Activated CD8-positive, alpha-beta T cell treated with anti-CD3 and anti-CD28 coated beads for 36 hours (primary cell): ENCODE results near the gene MAP3K4. TPM values are rescaled to one million over a fixed set of nuclear protein-coding genes. Genes with fewer than 3 reads are reported as not detected.

Experiments
- ATAC-seq: fragments of 200-7000 bp; cut with Tn5 transposase; one replicate; pipeline ENCODE4 v1.10.0; 2021; ENCODE audit warnings: mild to moderate bottlenecking, moderate library complexity
- CTCF ChIA-PET: fragments of 350-600 bp; sonication (Branson Sonifier 250); formaldehyde crosslinking; loops from one replicate; lab custom pipeline; 2021; ENCODE audit warnings: antibody characterized with exemption; lab: Charles Lee
- POLR2A ChIA-PET: fragments of 350-600 bp; sonication (Branson Sonifier 250); formaldehyde crosslinking; loops from one replicate; lab custom pipeline; 2021; ENCODE audit warnings: antibody characterized with exemption; lab: Charles Lee
- DNase-seq: peaks from one replicate; pipeline ENCODE4 v3.0.0-alpha.2; 2020
- H3K27ac Mint-ChIP-seq: one replicate; pipeline ENCODE4 v1.8.0; 2021; ENCODE audit warnings: mild to moderate bottlenecking, mixed read lengths
- H3K27me3 Mint-ChIP-seq: one replicate; pipeline ENCODE4 v1.8.0; 2021; ENCODE audit warnings: mixed read lengths
- H3K36me3 Mint-ChIP-seq: one replicate; pipeline ENCODE4 v1.8.0; 2021; ENCODE audit warnings: low read depth, mixed read lengths
- H3K4me1 Mint-ChIP-seq: one replicate; pipeline ENCODE4 v1.8.0; 2021; ENCODE audit warnings: low read depth, mixed read lengths
- H3K4me3 Mint-ChIP-seq: one replicate; pipeline ENCODE4 v1.8.0; 2021; ENCODE audit warnings: mild to moderate bottlenecking, moderate library complexity, mixed read lengths
- H3K9me3 Mint-ChIP-seq: one replicate; pipeline ENCODE4 v1.8.0; 2021; ENCODE audit warnings: mixed read lengths
- intact Hi-C: fragments of 100-400 bp; cut with micrococcal nuclease; formaldehyde crosslinking; loops from one replicate; pipeline ENCODE4 v1.10.0; 2022
- total RNA-seq, 2 experiments: library from RNA; stranded (reverse); gene quantifications; one replicate each; pipeline ENCODE4 v1.2.3, GENCODE V29; 2021
- TF ChIP-seq, protein P1 (sequence below): fragments of 200-600 bp; IDR thresholded peaks from one replicate; pipeline ENCODE4 v1.8.0; 2022; ENCODE audit warnings: antibody characterized with exemption, mild to moderate bottlenecking

MAP3K4 gene
- total RNA-seq, 2 experiments from 2014 or later, result 31.3 to 48.7 TPM

DNA sequence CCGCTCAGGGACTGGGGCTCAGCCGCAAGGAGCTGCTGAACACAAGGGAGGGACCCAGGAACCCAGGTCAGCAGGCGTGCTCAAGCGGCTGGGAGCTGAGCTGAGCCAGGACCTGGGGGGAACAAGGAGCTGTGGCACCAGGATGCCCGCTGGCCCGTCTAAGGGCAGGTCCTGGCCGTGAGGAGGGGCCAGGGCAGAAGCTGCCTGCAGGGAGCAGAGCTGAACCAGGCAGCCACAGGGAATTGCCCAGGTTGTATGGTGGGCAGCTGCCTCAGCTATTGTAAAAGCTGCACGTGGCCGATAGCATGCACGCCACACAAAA is 148.9 kb downstream of the MAP3K4 start:
- no peaks in the 10 kb centered on the region for H3K27me3 Mint-ChIP-seq
- DNase-seq (no peak), ATAC-seq (no peak)
- H3K4me3 Mint-ChIP-seq, result no peak overlapping the region
- H3K27ac Mint-ChIP-seq, result no peak overlapping the region
- TF ChIP-seq, protein P1, sequence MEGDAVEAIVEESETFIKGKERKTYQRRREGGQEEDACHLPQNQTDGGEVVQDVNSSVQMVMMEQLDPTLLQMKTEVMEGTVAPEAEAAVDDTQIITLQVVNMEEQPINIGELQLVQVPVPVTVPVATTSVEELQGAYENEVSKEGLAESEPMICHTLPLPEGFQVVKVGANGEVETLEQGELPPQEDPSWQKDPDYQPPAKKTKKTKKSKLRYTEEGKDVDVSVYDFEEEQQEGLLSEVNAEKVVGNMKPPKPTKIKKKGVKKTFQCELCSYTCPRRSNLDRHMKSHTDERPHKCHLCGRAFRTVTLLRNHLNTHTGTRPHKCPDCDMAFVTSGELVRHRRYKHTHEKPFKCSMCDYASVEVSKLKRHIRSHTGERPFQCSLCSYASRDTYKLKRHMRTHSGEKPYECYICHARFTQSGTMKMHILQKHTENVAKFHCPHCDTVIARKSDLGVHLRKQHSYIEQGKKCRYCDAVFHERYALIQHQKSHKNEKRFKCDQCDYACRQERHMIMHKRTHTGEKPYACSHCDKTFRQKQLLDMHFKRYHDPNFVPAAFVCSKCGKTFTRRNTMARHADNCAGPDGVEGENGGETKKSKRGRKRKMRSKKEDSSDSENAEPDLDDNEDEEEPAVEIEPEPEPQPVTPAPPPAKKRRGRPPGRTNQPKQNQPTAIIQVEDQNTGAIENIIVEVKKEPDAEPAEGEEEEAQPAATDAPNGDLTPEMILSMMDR, result no peak
- ChIA-PET POLR2A (no interaction called here), CTCF (interaction anchor here (1.1 kb wide), 1 partner anchor 231 kb away, joined by 3 read pairs; no protein-coding TSS in a partner anchor)
- H3K4me1 Mint-ChIP-seq, result no peaks in the 10 kb centered on the region
- intact Hi-C loops, result loop anchor here (5.0 kb wide), 1 partner anchor 232 kb away; no protein-coding TSS in a partner anchor
- H3K36me3 Mint-ChIP-seq, result no peaks in the 10 kb centered on the region
- no peaks in the 10 kb centered on the region for H3K9me3 Mint-ChIP-seq

GRCh38 chr6:161141173-161141572 is 149.6 kb downstream of the MAP3K4 start:
- ChIA-PET POLR2A (no interaction called here), CTCF (interaction anchor here (1.1 kb wide), 1 partner anchor 230 kb away, joined by 3 read pairs; no protein-coding TSS in a partner anchor)
- Mint-ChIP-seq H3K4me1 (no peaks in the 10 kb centered on the region), H3K9me3 (no peaks in the 10 kb centered on the region), H3K27ac (no peak overlapping the region), H3K36me3 (no peaks in the 10 kb centered on the region), H3K4me3 (no peak overlapping the region), H3K27me3 (no peaks in the 10 kb centered on the region)
- ATAC-seq (no peak), DNase-seq (no peak)
- TF ChIP-seq, protein P1, result no peak
- intact Hi-C loops, result loop anchor here (5.0 kb wide), 1 partner anchor 231 kb away; no protein-coding TSS in a partner anchor

DNA sequence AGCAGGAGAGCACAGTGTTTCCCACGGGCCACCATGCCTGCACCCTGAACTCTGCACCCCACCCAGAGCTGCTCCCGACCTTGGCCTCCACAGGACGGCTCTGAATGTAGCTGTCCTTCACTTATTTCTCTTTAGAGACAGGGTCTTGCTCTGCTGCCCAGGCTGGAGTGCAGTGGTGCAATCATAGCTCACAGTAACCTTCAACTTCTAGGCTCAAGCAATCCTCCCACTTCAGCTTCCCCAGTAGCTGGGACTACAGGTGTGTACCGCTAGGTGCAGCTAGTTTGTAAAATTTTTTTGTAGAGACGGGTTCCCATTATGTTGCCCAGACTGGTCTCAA is 151.4 kb downstream of the MAP3K4 start:
- H3K4me1 Mint-ChIP-seq, result no peaks in the 10 kb centered on the region
- DNase-seq (no peak), ATAC-seq (no peak)
- no peaks in the 10 kb centered on the region for H3K27me3 Mint-ChIP-seq
- CTCF ChIA-PET, result interaction anchor here (1.6 kb wide), 1 partner anchor 228 kb away, joined by 4 read pairs; no protein-coding TSS in a partner anchor
- no peaks in the 10 kb centered on the region for H3K9me3 Mint-ChIP-seq
- POLR2A ChIA-PET, result no interaction called here
- intact Hi-C loops, result loop anchor here (5.0 kb wide), 1 partner anchor 229 kb away; no protein-coding TSS in a partner anchor
- H3K27ac Mint-ChIP-seq, result no peak overlapping the region
- H3K36me3 Mint-ChIP-seq, result peaks cover 1% of the 10 kb centered on the region
- no peak overlapping the region for H3K4me3 Mint-ChIP-seq
- TF ChIP-seq, protein P1, result no peak

DNA sequence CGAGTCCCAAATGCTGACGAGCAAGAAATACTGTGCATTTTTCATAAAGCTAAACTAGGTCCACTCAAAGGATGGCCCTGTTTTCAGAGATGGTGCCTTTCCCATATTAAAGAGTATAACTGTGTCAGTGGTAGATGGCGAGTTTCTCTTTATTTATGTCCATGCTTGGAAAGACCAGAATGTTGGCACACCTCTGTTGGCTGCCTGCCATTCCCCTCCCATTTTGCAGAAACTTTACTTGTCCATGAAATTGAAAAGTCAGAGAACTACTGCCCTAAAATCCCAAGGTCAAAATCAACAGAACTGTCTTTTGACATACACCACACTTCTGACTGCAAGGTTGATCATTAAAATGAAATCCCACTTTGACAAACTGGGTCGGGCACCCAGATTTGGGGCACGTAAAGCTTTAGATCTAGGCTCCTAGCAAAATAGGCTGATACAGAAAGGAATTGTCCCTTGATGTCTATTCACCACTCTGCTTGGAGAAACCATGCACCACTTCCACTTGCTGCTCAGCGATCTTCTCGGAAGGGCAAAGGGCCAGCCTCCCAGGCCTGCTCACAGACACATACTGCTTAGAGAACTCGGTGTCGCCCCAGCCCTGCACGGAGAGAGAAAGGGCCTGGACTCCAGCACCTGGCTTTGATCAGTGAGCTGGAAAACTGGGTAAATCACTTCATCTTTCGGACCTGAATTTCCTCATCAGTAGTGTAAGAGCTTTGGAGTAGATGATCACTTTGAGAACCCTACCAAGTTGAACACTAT is 152.3 kb downstream of the MAP3K4 start:
- DNase-seq (no peak), ATAC-seq (no peak)
- H3K9me3 Mint-ChIP-seq, result no peaks in the 10 kb centered on the region
- peaks cover 1% of the 10 kb centered on the region for H3K36me3 Mint-ChIP-seq
- no peaks in the 10 kb centered on the region for H3K27me3 Mint-ChIP-seq
- ChIA-PET CTCF (no interaction called here), POLR2A (no interaction called here)
- no peak overlapping the region for H3K4me3 Mint-ChIP-seq
- H3K27ac Mint-ChIP-seq, result no peak overlapping the region
- no peaks in the 10 kb centered on the region for H3K4me1 Mint-ChIP-seq
- intact Hi-C loops, result loop anchor here (5.0 kb wide), 1 partner anchor 228 kb away; no protein-coding TSS in a partner anchor
- TF ChIP-seq, protein P1, result no peak

- Mint-ChIP-seq H3K4me1 (no peaks in the 10 kb centered on the region), H3K27ac (no peak overlapping the region), H3K27me3 (no peaks in the 10 kb centered on the region), H3K36me3 (peaks cover 2% of the 10 kb centered on the region), H3K4me3 (no peak overlapping the region), H3K9me3 (no peaks in the 10 kb centered on the region)
- intact Hi-C loops, result no loop called here
- ChIA-PET POLR2A (no interaction called here), CTCF (interaction anchor here (1.1 to 2.0 kb wide), 2 partner anchors 221 to 223 kb away, joined by 4 to 6 read pairs; no protein-coding TSS in a partner anchor)
- ATAC-seq, result no peak
- no peak for DNase-seq
- TF ChIP-seq, protein P1, result no peak
Measured at GRCh38 chr6:161150136-161150535, 158.6 kb downstream of the MAP3K4 start.
